ENCODE results near the gene ADD1.
"Not testable (repeated sequence)": the region's sequence is repeated elsewhere in the genome, so short reads cannot be mapped to it uniquely, and the experiment has no call there.

ADD1 gene

DNA sequence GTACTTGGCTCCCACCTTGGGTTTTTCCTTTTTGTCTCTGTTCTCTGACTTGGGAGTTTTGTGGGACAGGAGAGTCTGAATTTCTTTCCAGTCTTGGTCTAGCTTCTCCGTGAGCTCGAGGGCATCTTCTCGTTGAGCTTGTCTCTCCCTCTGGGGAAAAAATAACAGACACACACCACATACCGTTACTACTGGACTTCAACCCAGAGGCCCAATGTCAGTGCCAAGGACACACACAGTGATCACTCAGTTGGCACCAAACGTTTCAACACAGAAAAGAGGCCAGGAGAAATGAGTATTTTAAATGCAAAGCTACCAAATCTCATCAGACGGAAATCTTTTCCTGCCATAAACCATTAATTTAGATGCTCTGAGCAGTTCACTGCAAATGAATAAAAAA is 109.9 kb downstream of the ADD1 start:
- ChIA-PET POLR2A (interaction anchor here (0.7 kb wide), 1 partner anchor 10 kb away, joined by 5 read pairs; the partner anchor contains the start of genes GRK4 and NOP14), CTCF (interaction anchor here (0.8 to 1.4 kb wide), 6 partner anchors 9 to 25 kb away, joined by 3 to 6 read pairs (median 4); partner anchors contain the start of genes GRK4 and NOP14)
- DNase-seq (ENCODE audit: low read depth, low spot score), result no peak
- no peak overlapping the region for H3K4me3 ChIP-seq (ENCODE audit: low read depth, low read length)
- TF ChIP-seq, protein P1, sequence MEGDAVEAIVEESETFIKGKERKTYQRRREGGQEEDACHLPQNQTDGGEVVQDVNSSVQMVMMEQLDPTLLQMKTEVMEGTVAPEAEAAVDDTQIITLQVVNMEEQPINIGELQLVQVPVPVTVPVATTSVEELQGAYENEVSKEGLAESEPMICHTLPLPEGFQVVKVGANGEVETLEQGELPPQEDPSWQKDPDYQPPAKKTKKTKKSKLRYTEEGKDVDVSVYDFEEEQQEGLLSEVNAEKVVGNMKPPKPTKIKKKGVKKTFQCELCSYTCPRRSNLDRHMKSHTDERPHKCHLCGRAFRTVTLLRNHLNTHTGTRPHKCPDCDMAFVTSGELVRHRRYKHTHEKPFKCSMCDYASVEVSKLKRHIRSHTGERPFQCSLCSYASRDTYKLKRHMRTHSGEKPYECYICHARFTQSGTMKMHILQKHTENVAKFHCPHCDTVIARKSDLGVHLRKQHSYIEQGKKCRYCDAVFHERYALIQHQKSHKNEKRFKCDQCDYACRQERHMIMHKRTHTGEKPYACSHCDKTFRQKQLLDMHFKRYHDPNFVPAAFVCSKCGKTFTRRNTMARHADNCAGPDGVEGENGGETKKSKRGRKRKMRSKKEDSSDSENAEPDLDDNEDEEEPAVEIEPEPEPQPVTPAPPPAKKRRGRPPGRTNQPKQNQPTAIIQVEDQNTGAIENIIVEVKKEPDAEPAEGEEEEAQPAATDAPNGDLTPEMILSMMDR (IDR thresholded peaks at IDR 0.05; ENCODE audit: insufficient read depth, low read length, missing control alignments), result no peak

DNA sequence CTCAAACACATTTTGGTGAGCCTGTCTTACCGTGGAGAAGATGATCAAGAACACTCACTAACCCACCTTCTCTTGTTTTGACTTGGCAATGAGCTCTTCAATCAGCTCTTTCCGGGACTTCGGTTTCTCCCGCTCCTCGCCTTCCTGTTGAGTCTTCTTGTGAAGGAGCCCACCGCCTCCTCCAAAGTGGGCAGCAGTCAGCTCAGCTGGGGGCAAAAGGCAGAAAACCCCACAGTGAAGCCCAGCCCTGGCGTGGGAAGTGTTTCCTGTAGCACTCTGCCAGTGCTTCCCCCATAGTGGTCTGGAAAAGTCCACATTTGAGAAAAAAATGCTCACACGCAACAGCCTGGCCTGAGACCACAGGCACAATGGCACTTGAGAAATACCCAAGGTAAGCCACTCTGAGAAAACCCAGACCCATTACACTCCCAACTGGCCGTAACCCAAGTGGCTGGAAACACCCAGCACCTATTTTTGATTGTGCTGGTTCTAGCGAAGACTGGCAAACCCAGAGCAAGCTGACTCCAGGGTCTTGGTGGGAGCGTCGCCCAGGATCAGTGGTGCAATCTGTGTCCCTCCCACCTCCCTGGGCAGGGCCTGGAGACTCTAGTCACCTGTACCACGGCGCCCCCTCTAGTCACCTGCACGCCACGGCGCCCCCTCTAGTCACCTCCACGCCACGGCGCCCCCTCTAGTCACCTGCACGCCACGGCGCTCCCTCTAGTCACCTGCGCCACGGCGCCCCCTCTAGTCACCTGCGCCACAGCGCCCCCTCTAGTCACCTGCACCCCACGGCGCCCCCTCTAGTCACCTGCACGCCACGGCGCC is 110.9 kb downstream of the ADD1 start:
- ChIA-PET POLR2A (interaction anchor here (0.7 kb wide), 1 partner anchor 9 kb away, joined by 5 read pairs; the partner anchor contains the start of genes GRK4 and NOP14), CTCF (interaction anchor here (1.1 to 1.4 kb wide), 4 partner anchors 10 to 19 kb away, joined by 3 to 6 read pairs (median 5); no protein-coding TSS in a partner anchor)
- no peak overlapping the region for H3K4me3 ChIP-seq (ENCODE audit: low read depth, low read length)
- no peak for DNase-seq (ENCODE audit: low read depth, low spot score)
- TF ChIP-seq, protein P1 (IDR thresholded peaks at IDR 0.05; ENCODE audit: insufficient read depth, low read length, missing control alignments), result no peak

- DNase-seq (ENCODE audit: low read depth, low spot score); H3K4me3 ChIP-seq (ENCODE audit: low read depth, low read length); POLR2A ChIA-PET: not testable (repeated sequence)
- CTCF ChIA-PET, result interaction anchor here (0.6 to 1.5 kb wide), 4 partner anchors 12 to 117 kb away, joined by 3 to 5 read pairs (median 3); no protein-coding TSS in a partner anchor
Observed at GRCh38 chr4:2955186-2956044, 111.8 kb downstream of the ADD1 start.

- DNase-seq (ENCODE audit: low read depth, low spot score), result no peak
- TF ChIP-seq, protein P1 (IDR thresholded peaks at IDR 0.05; ENCODE audit: insufficient read depth, low read length, missing control alignments), result no peak
- POLR2A ChIA-PET, result no interaction called here
- H3K4me3 ChIP-seq (ENCODE audit: low read depth, low read length), result peak overlapping the region; percentile 6; the same call in 1 of the 2 replicates
- CTCF ChIA-PET, result interaction anchor here (3.4 kb wide), 1 partner anchor 10 kb away, joined by 13 read pairs; no protein-coding TSS in a partner anchor
Observed at GRCh38 chr4:2958446-2958845, 114.8 kb downstream of the ADD1 start.

- DNase-seq (ENCODE audit: low read depth, low spot score); POLR2A ChIA-PET; H3K4me3 ChIP-seq (ENCODE audit: low read depth, low read length); CTCF ChIA-PET: not testable (repeated sequence)
Observed at GRCh38 chr4:2960450-2960849, 116.8 kb downstream of the ADD1 start.

DNA sequence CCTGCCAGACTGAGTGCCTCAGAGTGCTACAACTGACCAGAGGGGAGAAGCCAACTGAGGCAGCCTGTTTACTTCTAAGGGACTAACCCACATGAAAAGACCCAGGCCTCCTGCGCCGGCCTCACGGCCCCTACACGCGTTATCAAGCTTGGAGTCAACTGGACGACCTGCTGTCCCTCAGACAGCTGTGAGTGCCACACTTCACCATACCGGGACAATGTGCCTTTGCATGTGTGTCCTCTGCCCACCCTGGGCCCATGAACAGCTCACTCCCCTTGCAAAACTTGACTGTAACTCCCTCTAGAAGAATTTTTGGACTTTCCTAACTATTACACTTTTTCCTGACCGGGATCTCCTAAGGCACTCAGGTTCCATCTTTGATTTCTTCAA is 117.8 kb downstream of the ADD1 start:
- TF ChIP-seq, protein P1 (IDR thresholded peaks at IDR 0.05; ENCODE audit: insufficient read depth, low read length, missing control alignments), result no peak
- H3K4me3 ChIP-seq (ENCODE audit: low read depth, low read length), result peak overlapping the region; percentile 89
- POLR2A ChIA-PET, result interaction anchor here (1.0 kb wide), 1 partner anchor 197 kb away, joined by 3 read pairs; no protein-coding TSS in a partner anchor
- DNase-seq (ENCODE audit: low read depth, low spot score), result no peak
- CTCF ChIA-PET, result interaction anchor here (0.9 to 10.6 kb wide), 6 partner anchors 9 to 198 kb away, joined by 3 to 100 read pairs (median 8); no protein-coding TSS in a partner anchor

All from AG04449 (cell line).